SHP77 treated with DMSO at 0.1 percent for 48 hours (cell line): Measurements from ENCODE around the gene NRTN.
A peak's percentile ranks its signal among the peaks of the same experiment; 100 is the strongest.

Experiments used
- DNase-seq: peaks from one replicate; lab custom pipeline; 2025; lab: John Stamatoyannopoulos, UW

NRTN gene

DNA sequence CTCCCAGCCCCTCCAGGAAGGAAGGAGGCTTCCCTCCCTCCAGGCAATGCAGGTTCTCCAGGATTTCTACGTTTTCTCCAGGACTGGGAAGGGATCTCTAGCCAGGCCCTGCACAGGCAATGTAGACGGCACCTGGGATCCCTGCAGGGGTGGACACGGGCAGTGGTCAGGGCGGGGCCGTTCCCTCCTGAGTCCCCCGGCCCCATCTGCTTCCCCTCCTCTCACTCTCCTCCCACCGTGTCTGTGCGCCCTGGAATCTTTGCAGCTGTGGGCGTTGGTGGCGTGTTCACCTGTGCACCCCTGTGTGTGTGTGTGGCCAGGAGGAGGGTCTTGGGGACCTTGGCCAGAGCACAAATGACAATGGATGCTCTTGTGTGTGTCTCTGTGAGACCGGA is 10.0 kb downstream of the NRTN start:
- no peak for DNase-seq

DNA sequence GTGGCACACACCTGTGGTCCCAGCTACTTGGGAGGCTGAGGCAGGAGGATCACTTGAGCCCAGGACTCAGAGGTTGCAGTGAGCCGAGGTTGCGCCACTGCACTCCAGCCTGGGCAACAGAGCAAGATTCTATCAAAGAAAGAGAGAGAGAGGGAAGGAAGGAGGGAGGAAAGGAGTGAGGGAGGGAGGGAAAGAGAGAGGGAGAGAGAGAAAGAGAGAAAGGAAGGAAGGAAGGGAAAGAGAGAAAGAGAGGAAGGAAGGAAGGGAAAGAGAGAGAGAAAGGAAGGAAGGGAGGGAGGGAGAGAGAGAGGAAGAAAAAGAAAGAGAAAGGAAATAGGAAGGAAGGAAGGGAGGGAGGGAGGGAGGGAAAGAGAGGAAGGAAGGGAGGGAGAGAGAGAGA is 12.4 kb downstream of the NRTN start:
- DNase-seq, result no peak

DNA sequence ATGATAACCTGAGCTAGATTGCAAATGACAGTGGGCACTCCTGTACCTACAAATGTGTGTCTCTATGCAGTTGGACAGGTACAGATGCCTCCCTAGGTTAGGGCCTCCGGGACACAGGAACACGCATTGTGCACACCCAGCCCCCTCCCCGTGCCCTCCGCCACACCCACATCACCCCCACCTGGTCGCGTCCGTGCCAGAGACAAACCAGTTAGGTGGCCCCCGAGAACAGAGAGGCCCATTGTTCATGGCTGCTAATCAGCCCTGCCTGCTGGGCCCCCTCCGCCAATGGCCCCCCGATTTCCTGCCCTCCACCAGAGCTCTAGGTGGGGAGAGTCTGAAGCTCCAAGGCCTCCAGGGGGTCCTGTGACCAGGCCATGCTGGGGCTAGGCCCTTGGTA is 13.7 kb downstream of the NRTN start:
- DNase-seq, result no peak

- no peak for DNase-seq
Observed at GRCh38 chr19:5820785-5821184, 15.9 kb downstream of the NRTN start.

- no peak for DNase-seq
Observed at GRCh38 chr19:5821521-5822180, 16.8 kb downstream of the NRTN start.

- DNase-seq, result no peak
Observed at GRCh38 chr19:5822181-5822844, 17.4 kb downstream of the NRTN start.

GRCh38 chr19:5823579-5824281 is 18.9 kb downstream of the NRTN start:
- no peak for DNase-seq

GRCh38 chr19:5824751-5825150 is 19.9 kb downstream of the NRTN start:
- DNase-seq, result no peak

DNA sequence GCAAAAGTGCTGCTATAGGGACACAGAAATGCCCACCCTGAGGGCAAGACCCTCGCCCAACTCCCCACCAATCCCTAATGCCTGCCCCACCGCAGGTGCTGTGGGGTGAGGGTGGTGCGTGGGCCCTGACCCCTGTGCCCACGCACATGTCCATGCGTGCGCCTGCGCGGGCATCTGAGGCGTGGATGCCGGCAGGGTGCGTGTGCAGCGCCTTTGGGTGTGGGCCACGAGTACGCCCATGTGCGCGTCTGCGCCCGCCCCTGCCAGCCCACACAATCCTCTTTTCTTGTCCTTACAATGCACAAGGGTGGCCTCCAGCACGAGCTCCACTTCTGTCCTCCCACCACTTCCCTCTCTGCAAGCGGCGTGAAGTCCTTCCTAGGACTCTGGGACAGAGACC is 20.3 kb downstream of the NRTN start:
- no peak for DNase-seq

GRCh38 chr19:5826531-5827341 is 21.9 kb downstream of the NRTN start:
- DNase-seq, result peak; percentile 96

DNA sequence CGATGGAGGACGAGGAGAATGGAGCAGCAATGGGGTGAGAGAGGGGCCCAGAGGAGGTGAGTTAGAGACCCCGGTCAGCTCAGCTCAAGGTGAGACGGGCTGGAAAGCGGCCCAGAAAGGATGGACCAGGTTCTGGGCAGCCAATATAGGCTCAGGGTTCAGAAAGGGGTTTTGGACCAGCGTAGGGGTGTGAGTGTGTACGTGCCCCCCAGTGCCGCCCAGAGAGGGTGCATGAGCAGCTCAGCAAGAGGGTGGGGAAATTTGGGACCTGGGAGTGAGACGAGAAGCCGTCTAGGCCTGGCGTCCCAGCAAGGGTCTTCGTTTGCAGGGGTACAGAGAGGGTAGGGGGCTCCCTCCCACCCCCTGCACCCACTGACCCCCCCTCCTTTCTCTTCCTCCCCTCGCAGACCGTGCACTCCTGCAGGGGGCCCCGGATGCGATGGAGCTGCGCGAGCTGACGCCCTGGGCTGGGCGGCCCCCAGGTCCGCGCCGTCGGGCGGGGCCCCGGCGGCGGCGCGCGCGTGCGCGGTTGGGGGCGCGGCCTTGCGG is 22.5 kb downstream of the NRTN start:
- no peak for DNase-seq

GRCh38 chr19:5827891-5828660 is 23.2 kb downstream of the NRTN start:
- DNase-seq, result peak; percentile 82

DNA sequence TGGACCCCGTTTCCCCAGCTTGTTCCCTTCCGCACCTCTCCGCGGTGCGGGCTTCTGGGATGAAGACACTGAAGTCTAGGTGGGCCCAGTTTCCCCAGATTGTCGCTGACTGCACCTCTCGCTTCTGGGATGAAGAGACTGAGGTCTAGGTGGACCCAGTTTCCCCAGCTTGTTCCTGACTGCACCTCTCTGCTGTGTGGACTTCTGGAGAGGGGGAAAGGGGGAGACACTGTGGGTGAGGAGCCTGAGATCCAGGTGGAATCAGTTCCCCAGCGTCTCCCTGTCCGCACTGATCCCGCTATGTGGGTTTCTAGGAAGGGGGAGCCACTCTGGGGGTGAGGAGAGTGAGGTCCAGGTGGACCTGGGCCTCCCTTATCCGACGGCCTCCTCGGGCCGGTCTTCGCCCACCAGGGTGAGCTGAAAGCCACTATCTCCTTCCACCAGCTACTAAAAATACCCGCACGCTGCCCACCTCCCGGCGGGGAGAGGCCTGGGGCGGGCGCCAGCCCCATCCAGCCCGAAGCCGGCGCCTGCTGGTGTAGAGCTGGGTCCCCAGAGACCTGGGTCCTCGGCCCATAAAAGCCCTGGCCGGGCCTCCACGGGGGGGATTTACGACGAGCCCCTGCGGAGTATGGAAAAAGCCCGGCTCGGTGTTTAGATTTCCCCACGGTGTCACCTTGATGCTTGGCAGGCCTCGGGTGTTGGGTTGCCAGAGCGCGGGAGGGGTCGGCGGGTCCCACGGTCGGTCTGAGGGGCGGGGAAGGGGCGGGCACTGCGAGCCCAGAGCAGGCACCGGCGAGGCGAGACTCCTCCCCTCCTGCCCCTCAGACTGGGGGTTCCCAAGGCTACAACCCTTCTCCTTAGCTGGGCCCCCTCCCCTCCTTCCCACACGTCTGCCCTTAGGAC is 24.0 kb downstream of the NRTN start:
- DNase-seq, result no peak

- no peak for DNase-seq
Observed at GRCh38 chr19:5829567-5830310, 24.9 kb downstream of the NRTN start.

- DNase-seq, result no peak
Observed at GRCh38 chr19:5831159-5831558, 26.3 kb downstream of the NRTN start.

GRCh38 chr19:5832061-5832460 is 27.2 kb downstream of the NRTN start:
- DNase-seq, result no peak

DNA sequence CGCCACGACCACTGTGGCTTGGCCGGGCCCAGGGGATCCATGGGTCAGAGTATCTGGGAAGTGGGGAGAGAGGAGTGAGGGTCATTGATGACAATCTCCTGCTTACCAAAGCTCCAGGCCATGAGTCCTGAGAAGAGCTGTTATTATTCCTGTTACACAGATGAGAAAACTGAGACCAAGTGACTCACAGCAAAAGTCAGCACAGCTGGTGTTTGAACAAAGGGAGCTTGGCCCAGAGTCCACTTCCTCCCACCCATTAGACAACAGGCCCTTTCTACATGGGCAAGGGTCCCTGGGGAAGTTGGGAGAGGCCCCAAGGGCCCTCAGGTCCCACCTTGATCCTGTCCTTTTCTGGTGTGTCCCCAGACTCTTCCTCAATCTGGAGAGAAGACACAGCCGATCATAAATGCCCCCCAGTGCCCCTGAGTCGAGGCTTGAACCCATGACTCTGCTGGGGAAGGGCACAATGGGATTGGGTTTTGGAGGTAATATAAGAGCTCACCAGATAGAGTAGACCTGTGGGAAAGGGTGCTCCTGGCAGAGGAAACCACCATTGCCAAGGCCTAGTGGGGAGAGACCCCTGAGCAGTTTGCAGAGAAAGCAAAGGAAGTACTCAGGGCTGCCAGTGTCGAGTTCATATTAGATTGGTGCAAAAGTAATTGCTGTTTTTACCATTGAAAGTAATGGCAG is 27.8 kb downstream of the NRTN start:
- no peak for DNase-seq

DNA sequence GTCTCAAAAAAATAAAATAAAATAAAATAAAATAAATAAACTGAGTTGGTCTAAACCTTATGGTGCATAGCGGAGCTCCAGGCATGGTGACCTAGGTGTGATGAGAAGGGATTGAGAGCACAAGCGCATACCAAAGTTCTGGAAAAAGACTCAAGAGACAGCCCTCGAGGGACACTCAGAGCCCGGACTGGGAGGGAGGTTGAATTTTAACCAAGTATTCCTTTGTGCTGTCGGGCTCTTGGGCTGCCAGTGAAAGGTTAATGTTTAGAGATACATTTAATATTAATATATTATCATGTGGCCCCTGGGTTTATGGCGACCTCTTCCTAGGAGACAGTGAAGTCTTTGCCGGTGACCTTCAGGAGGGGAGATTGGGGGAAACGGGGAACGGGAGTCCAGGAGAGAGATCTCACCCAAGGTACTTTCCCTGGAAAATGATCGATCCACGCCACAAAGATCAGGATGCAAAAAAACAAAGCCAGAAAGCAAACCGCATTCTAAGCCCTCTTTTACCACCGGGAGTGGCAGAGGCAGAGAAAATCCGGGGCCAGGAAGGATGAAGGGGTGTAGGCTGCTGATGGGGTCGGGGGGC is 33.0 kb downstream of the NRTN start:
- DNase-seq, result no peak
